Activated T-cell treated with anti-CD3 and anti-CD28 coated beads, Interleukin-2, amount 50 U/mL, for 4 hours (primary cell): ENCODE data around the gene ZNF664. TPM values are rescaled to one million over a fixed set of nuclear protein-coding genes. Genes with fewer than 3 reads are reported as not detected.

Experiments
- ATAC-seq, 2 donors: fragments of 200-7000 bp; cut with Tn5 transposase; one replicate each; pipeline ENCODE4 v1.10.0; 2021
- DNase-seq: peaks from one replicate; pipeline ENCODE4 v3.0.0-alpha.2; 2020
- H3K27me3 Mint-ChIP-seq: one replicate; pipeline ENCODE4 v1.8.0; 2021; ENCODE audit warnings: low read depth, mixed read lengths
- H3K36me3 Mint-ChIP-seq: one replicate; pipeline ENCODE4 v1.8.0; 2022; ENCODE audit warnings: mixed read lengths; ENCODE audit not compliant: insufficient read depth
- H3K4me1 Mint-ChIP-seq: one replicate; pipeline ENCODE4 v1.8.0; 2021; ENCODE audit warnings: low read depth, mixed read lengths
- H3K4me3 Mint-ChIP-seq: one replicate; pipeline ENCODE4 v1.8.0; 2021; ENCODE audit warnings: mild to moderate bottlenecking, moderate library complexity, mixed read lengths
- H3K9me3 Mint-ChIP-seq: one replicate; pipeline ENCODE4 v1.8.0; 2021; ENCODE audit warnings: mixed read lengths
- total RNA-seq, 3 donors: library from RNA; stranded (reverse); gene quantifications; one replicate each; pipeline ENCODE4 v1.2.1, GENCODE V29; 2021

ZNF664 gene
- total RNA-seq, 3 donors from 2014 or later, result 63.7 to 65.2 (median 64.3) TPM

GRCh38 chr12:123983822-123984485, 10.9 kb downstream of the ZNF664 start:
- no peak overlapping the region for H3K4me3 Mint-ChIP-seq
- H3K36me3 Mint-ChIP-seq, result peaks cover 14% of the 10 kb centered on the region
- H3K27me3 Mint-ChIP-seq, result no peaks in the 10 kb centered on the region
- peak; percentile 61 to 67 for ATAC-seq
- peak; percentile 29 for DNase-seq
- peaks cover 20% of the 10 kb centered on the region for H3K4me1 Mint-ChIP-seq
- H3K9me3 Mint-ChIP-seq, result no peaks in the 10 kb centered on the region

- no peaks in the 10 kb centered on the region for H3K27me3 Mint-ChIP-seq
- peaks cover 18% of the 10 kb centered on the region for H3K4me1 Mint-ChIP-seq
Measured at GRCh38 chr12:123984903-123985302, 11.9 kb downstream of the ZNF664 start.

GRCh38 chr12:123986374-123986965, 13.5 kb downstream of the ZNF664 start:
- H3K4me1 Mint-ChIP-seq, result peaks cover 23% of the 10 kb centered on the region
- DNase-seq (no peak), ATAC-seq (no peak)
- no peaks in the 10 kb centered on the region for H3K27me3 Mint-ChIP-seq
- no peak overlapping the region for H3K4me3 Mint-ChIP-seq
- H3K36me3 Mint-ChIP-seq, result peaks cover 28% of the 10 kb centered on the region
- H3K9me3 Mint-ChIP-seq, result no peaks in the 10 kb centered on the region

More at GRCh38 chr12:123984903-123985302, 11.9 kb downstream of the ZNF664 start:
- Mint-ChIP-seq H3K4me3 (no peak overlapping the region), H3K9me3 (no peaks in the 10 kb centered on the region), H3K36me3 (peaks cover 19% of the 10 kb centered on the region)
- ATAC-seq (no peak), DNase-seq (no peak)

- Mint-ChIP-seq H3K9me3 (no peaks in the 10 kb centered on the region), H3K4me3 (no peak overlapping the region), H3K4me1 (peaks cover 20% of the 10 kb centered on the region), H3K27me3 (no peaks in the 10 kb centered on the region), H3K36me3 (peaks cover 31% of the 10 kb centered on the region)
- ATAC-seq (no peak), DNase-seq (no peak)
Measured at GRCh38 chr12:123987022-123987421, 14.0 kb downstream of the ZNF664 start.

GRCh38 chr12:123989168-123989567, 16.2 kb downstream of the ZNF664 start:
- peaks cover 20% of the 10 kb centered on the region for H3K4me1 Mint-ChIP-seq
- H3K4me3 Mint-ChIP-seq, result no peak overlapping the region
- ATAC-seq (no peak), DNase-seq (no peak)
- no peaks in the 10 kb centered on the region for H3K9me3 Mint-ChIP-seq
- H3K36me3 Mint-ChIP-seq, result peaks cover 40% of the 10 kb centered on the region
- H3K27me3 Mint-ChIP-seq, result no peaks in the 10 kb centered on the region

GRCh38 chr12:123989753-123990152, 16.7 kb downstream of the ZNF664 start:
- ATAC-seq (no peak), DNase-seq (no peak)
- Mint-ChIP-seq H3K36me3 (peaks cover 39% of the 10 kb centered on the region), H3K9me3 (no peaks in the 10 kb centered on the region), H3K4me3 (no peak overlapping the region), H3K27me3 (no peaks in the 10 kb centered on the region), H3K4me1 (peaks cover 20% of the 10 kb centered on the region)

GRCh38 chr12:123990511-123990910, 17.5 kb downstream of the ZNF664 start:
- ATAC-seq, result no peak

GRCh38 chr12:123991372-123991951, 18.4 kb downstream of the ZNF664 start:
- Mint-ChIP-seq H3K27me3 (no peaks in the 10 kb centered on the region), H3K4me3 (no peak overlapping the region), H3K9me3 (no peaks in the 10 kb centered on the region), H3K36me3 (peaks cover 49% of the 10 kb centered on the region), H3K4me1 (peaks cover 31% of the 10 kb centered on the region)
- ATAC-seq, result no peak
- no peak for DNase-seq

More at GRCh38 chr12:123990511-123990910, 17.5 kb downstream of the ZNF664 start:
- Mint-ChIP-seq H3K27me3 (no peaks in the 10 kb centered on the region), H3K4me3 (no peak overlapping the region), H3K36me3 (peaks cover 40% of the 10 kb centered on the region), H3K4me1 (peaks cover 23% of the 10 kb centered on the region), H3K9me3 (no peaks in the 10 kb centered on the region)
- DNase-seq, result no peak

GRCh38 chr12:123992118-123992825, 19.3 kb downstream of the ZNF664 start:
- peaks cover 29% of the 10 kb centered on the region for H3K4me1 Mint-ChIP-seq

GRCh38 chr12:123995023-123995748, 22.2 kb downstream of the ZNF664 start:
- DNase-seq (no peak), ATAC-seq (peak; percentile 62 to 66)
- no peaks in the 10 kb centered on the region for H3K27me3 Mint-ChIP-seq
- H3K36me3 Mint-ChIP-seq, result peaks cover 38% of the 10 kb centered on the region
- no peaks in the 10 kb centered on the region for H3K9me3 Mint-ChIP-seq
- no peak overlapping the region for H3K4me3 Mint-ChIP-seq
- peaks cover 29% of the 10 kb centered on the region for H3K4me1 Mint-ChIP-seq

More at GRCh38 chr12:123992118-123992825, 19.3 kb downstream of the ZNF664 start:
- H3K4me3 Mint-ChIP-seq, result no peak overlapping the region
- no peak for ATAC-seq
- no peak for DNase-seq
- no peaks in the 10 kb centered on the region for H3K9me3 Mint-ChIP-seq
- H3K36me3 Mint-ChIP-seq, result peaks cover 47% of the 10 kb centered on the region
- H3K27me3 Mint-ChIP-seq, result no peaks in the 10 kb centered on the region

- H3K4me1 Mint-ChIP-seq, result peaks cover 25% of the 10 kb centered on the region
- peaks cover 29% of the 10 kb centered on the region for H3K36me3 Mint-ChIP-seq
- H3K4me3 Mint-ChIP-seq, result no peak overlapping the region
Measured at GRCh38 chr12:123996581-123996980, 23.6 kb downstream of the ZNF664 start.

GRCh38 chr12:123997033-123997822, 24.2 kb downstream of the ZNF664 start:
- Mint-ChIP-seq H3K36me3 (peaks cover 26% of the 10 kb centered on the region), H3K4me1 (peaks cover 25% of the 10 kb centered on the region), H3K27me3 (no peaks in the 10 kb centered on the region), H3K4me3 (no peak overlapping the region), H3K9me3 (no peaks in the 10 kb centered on the region)
- no peak for DNase-seq
- no peak for ATAC-seq

More at GRCh38 chr12:123996581-123996980, 23.6 kb downstream of the ZNF664 start:
- ATAC-seq (no peak), DNase-seq (no peak)
- Mint-ChIP-seq H3K27me3 (no peaks in the 10 kb centered on the region), H3K9me3 (no peaks in the 10 kb centered on the region)

GRCh38 chr12:123997908-123998307, 24.9 kb downstream of the ZNF664 start:
- no peak for ATAC-seq

More at GRCh38 chr12:123997908-123998307, 24.9 kb downstream of the ZNF664 start:
- H3K4me3 Mint-ChIP-seq, result no peak overlapping the region
- H3K4me1 Mint-ChIP-seq, result peaks cover 25% of the 10 kb centered on the region
- H3K27me3 Mint-ChIP-seq, result no peaks in the 10 kb centered on the region
- no peak for DNase-seq
- H3K9me3 Mint-ChIP-seq, result no peaks in the 10 kb centered on the region
- peaks cover 21% of the 10 kb centered on the region for H3K36me3 Mint-ChIP-seq
